Esophagus muscularis mucosa (tissue), 3 donors: Measurements from ENCODE around the gene MAP3K14.

Source experiments
- CTCF ChIP-seq, 3 experiments: fragments of 200-600 bp in 2 of 3; fragments of 450-650 bp in 1 of 3; sonication (generic) in 2 of 3; IDR thresholded peaks; one replicate each; pipeline ENCODE4 v1.5.1; 2017 to 2019; ENCODE audit warnings: antibody characterized with exemption in 3 of 3, mild to moderate bottlenecking in 2 of 3, moderate library complexity in 1 of 3
- POLR2A ChIP-seq: fragments of 450-650 bp; IDR thresholded peaks from one replicate; pipeline ENCODE4 v1.6.1; 2017; ENCODE audit warnings: antibody characterized with exemption, moderate library complexity, mild to moderate bottlenecking, low read depth

GRCh38 chr17:45332505-45332904 lies 15.7 kb upstream of the MAP3K14 start:
- TF ChIP-seq CTCF (IDR thresholded peaks at IDR 0.05), result no peak
- TF ChIP-seq POLR2A, result no peak
